Measurements from ENCODE around the gene WNT4.

- TF ChIP-seq ZNF565 (CRISPR knock-in tag; conservative IDR thresholded peaks at IDR 0.05; ENCODE audit: low read depth) (no peak), ZFP30 (CRISPR knock-in tag; IDR thresholded peaks at IDR 0.05) (no peak), TOX (CRISPR knock-in tag; IDR thresholded peaks at IDR 0.05; ENCODE audit: borderline replicate concordance) (no peak)
Measured at GRCh38 chr1:22155517-22155916, 12.6 kb upstream of the WNT4 start.

Data from SK-N-SH treated with all-trans-retinoic acid at 6 μM for 48 hours (cell line).